GM18519 (cell line): ENCODE results near the gene NOC2L.
"Not testable (repeated sequence)": the region's sequence is repeated elsewhere in the genome, so short reads cannot be mapped to it uniquely, and the experiment has no call there.

Source experiments
- ATAC-seq: cut with Tn5 transposase; IDR thresholded peaks from one replicate; pipeline ENCODE4 v1.9.1; 2021; ENCODE audit warnings: mild to moderate bottlenecking, moderate library complexity; ENCODE audit not compliant: unreplicated experiment, low FRiP score

The NOC2L gene

GRCh38 chr1:907611-908451, 51.2 kb downstream of the NOC2L start:
- ATAC-seq = no peak

- no peak for ATAC-seq
Observed at GRCh38 chr1:906600-907420, 52.2 kb downstream of the NOC2L start.

DNA sequence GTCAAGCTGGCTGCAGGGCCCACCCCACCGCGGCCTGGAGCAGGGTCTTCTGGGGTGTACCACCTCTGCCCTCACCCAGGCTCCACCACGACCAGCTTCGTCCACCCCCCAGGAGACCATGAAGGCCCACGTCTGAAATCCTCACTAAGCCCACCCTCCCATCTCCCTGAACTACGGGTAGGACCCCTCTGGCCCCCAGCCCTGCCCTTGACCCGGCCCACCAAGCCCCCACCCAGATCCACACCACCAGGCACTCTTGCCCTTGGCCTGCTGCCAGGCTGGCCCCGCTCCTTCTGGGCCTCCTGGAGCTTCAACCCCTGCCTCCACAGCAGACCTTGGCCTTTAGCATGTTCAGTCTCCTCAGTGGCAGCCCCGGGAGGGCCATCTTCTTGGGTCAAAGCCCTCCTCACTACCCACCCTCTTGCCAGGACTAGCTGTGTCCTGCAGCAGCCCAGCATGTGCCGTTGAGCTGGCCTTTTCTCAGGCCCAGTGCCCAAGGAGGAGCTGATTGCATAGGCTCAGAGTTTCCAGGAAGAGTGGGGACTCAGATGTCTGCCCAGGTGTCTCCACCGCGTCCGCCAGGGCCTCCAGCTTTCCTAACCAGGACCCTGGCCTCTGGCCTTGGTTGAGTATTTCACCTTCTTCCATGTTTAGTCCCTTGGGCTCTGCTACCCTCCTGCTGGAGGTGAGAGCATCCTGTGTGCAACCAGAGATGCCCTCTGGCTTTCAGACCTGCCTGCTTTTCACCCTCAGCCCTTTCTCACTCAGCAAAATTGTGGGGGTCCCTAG, 53.1 kb downstream of the NOC2L start:
- no peak for ATAC-seq

DNA sequence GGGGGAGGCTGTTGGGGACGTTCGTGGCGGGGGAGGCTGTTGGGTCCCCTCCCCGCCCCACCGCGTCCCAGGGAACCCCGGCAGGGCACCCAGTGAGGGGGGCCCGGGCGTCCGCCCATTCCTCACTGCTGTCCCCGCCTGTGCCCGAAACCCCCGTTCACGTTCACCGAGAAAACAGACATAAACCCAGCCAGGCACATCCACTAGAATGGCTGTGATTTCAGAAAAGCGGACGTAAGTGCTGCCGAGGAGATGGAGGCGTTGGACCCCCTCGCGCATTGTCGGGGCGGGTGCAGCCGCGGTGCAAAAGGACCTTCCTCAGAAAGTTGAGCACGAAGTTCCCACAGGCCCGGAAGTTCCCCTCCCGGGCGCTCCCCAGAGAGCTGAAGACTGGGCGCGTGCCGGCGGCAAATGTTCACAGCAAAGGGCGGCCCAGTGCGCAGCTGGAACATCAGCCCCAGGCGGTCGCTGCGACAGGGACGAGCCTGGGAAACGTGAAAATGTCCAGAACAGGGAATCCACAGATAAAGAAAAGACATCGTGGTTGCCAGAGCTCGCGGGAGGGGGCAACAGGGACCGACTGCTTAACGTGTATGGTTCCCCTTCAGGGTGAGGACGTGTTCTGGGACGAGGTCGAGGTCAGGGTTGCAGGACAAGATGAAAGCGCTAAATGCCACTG, 53.8 kb downstream of the NOC2L start:
- no peak for ATAC-seq

DNA sequence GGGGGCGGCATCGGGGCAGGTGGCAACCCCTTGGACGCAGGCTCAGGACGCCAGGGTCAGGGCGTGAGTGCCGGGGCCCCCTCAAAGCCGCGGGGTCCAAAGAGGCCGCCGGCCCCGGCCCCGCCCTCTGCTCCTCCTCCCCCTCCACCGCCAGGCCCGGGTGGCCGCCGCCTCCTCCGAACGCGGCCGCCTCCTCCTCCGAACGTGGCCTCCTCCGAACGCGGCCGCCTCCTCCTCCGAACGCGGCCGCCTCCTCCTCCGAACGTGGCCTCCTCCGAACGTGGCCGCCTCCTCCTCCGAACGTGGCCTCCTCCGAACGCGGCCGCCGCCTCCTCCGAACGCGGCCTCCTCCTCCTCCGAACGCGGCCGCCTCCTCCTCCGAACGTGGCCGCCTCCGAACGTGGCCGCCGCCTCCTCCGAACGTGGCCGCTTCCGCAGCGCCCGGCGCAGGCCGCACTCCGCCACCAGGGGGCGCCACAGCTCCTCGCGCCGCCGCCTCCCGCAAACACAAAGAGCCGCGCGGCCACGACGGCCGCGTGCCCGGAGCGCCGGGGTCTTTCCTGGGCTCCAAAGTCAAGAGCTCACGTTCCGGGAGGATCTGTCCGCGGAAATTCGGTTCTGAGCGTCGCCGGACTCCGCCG, 54.6 kb downstream of the NOC2L start:
- no peak for ATAC-seq

GRCh38 chr1:903721-904271, 55.3 kb downstream of the NOC2L start:
- no peak for ATAC-seq

- no peak for ATAC-seq
Observed at GRCh38 chr1:903305-903704, 55.8 kb downstream of the NOC2L start.

DNA sequence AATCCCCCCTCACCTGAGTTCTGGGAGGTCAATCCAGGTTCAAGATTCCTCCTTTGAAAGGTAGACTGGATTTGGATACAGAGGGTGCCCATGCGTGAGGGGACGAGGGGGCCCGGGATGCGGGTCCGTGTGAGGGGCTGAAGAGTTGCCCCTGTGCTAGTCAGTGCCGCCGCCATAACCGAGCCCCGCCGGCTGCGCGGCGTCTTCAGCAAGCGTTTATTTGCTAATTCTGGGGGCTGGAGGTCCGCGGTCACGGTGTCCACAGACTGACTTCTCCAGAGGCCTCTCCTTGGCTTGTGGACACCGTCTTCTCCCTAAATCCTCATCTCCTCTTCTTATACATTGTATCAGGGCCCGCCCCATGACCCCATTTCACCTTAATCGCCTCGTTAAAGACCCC, 56.3 kb downstream of the NOC2L start:
- ATAC-seq = no peak

DNA sequence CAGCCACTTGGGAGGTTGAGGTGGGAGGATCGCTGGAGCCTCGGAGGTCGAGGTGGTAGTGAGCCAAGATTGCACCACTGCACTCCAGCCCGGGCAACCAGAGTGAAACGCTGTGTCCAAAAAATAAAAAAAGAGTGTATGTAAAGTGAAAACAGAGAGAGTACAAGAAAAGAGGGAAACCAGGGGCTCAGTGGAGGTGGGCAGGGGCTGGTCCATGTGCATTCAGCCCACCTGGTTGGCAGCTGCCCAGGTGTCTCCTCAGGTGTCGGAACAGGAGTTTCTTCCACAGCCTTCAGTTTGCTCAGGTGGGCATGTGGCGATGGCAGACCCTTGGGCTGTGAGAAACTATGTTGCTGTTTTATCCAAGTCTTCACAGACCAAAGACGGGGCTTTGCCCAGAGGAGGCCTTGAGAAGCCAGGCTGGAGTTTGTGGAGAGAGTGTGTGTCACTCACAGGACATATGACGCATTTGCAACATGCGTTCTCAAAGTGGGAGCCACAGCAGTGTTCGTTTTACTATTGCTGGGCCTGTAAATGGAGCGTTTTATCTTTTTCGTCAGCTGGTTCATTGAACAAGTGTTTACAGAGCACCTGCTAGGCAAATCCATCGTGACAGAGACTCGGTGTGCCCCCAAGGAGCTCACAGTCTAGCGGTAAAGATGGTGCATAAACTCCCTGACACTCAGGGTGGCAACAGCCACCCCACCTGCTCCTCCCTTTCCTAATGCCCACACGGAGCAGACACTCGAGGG, 57.8 kb downstream of the NOC2L start:
- no peak for ATAC-seq

- no peak for ATAC-seq
Observed at GRCh38 chr1:899636-900317, 59.3 kb downstream of the NOC2L start.

GRCh38 chr1:897951-898350, 61.1 kb downstream of the NOC2L start:
- ATAC-seq = not testable (repeated sequence)

- ATAC-seq = no peak
Observed at GRCh38 chr1:897226-897625, 61.8 kb downstream of the NOC2L start.
